K562 (cell line): ENCODE data around the gene GRK4. TPM values are rescaled to one million over a fixed set of nuclear protein-coding genes. Genes with fewer than 3 reads are reported as not detected.

ENCODE experiments used
- ATAC-seq: fragments of 200-7000 bp; cut with Tn5 transposase; 3 replicates; pipeline ENCODE4 v1.9.1; 2020; ENCODE audit warnings: moderate library complexity
- BruUV-seq: library from RNA; stranded (reverse); fragments of 400-500 nt; replicated peaks from 2 replicates; lab custom pipeline; 2021; lab: Mats Ljungman, UMichigan
- CTCF ChIA-PET: fragments of 300-600 bp; formaldehyde crosslinking; extraction: SDS; loops from one replicate; lab custom pipeline; 2021; ENCODE audit warnings: low intra/inter-chr PET ratio; lab: Yijun Ruan, JAX
- POLR2A ChIA-PET: fragments of 300-600, 350-650 bp; sonication (Branson Sonifier 250); formaldehyde crosslinking; extraction: SDS; loops from one replicate; lab custom pipeline; 2021; ENCODE audit warnings: antibody characterized with exemption, inconsistent platforms; lab: Yijun Ruan, JAX
- DNase-seq, 4 experiments: peaks; one replicate each; pipeline versions ENCODE4 v3.0.0 to v3.0.0-alpha.2; 2011 to 2018; ENCODE audit warnings: low spot score in 3 of 4, mixed read lengths in 3 of 4; ENCODE audit errors: extremely low read depth in 1 of 4
- FAIRE-seq: peaks from 2 replicates; lab custom pipeline; 2011; peaks lifted over from hg19 to GRCh38; lab: Jason Lieb, UNC
- H2AFZ ChIP-seq: 2 replicates; pipeline ENCODE4 v1.6.0; 2011; ENCODE audit warnings: low read depth, low read length, control low read depth, inconsistent platforms
- H3K27ac ChIP-seq: fragments of 200-600 bp; 3 replicates; pipeline ENCODE4 v1.8.0; 2011; ENCODE audit warnings: low read depth, mild to moderate bottlenecking, control low read depth, inconsistent platforms, low read length, moderate library complexity, mixed read lengths; ENCODE audit errors: extremely low read depth
- H3K27me3 ChIP-seq, 2 experiments: fragments of 300-600 bp in 1 of 2; 2 replicates in 1 of 2; 3 replicates in 1 of 2; pipeline versions ENCODE4 v1.6.0 to v1.8.0; 2011; ENCODE audit warnings: inconsistent platforms in 2 of 2, low read length in 2 of 2, mild to moderate bottlenecking in 1 of 2, mixed read lengths in 1 of 2, moderate library complexity in 1 of 2; ENCODE audit not compliant: control insufficient read depth in 2 of 2, insufficient read depth in 2 of 2
- H3K36me3 ChIP-seq: fragments of 300-600 bp; 3 replicates; pipeline ENCODE4 v1.8.0; 2011; ENCODE audit warnings: mild to moderate bottlenecking, low read length, inconsistent platforms; ENCODE audit not compliant: control insufficient read depth, insufficient read depth
- H3K4me1 ChIP-seq, 2 experiments: fragments of 200-600 bp in 1 of 2; replicated peaks in 1 of 2; 2 replicates in 1 of 2; 3 replicates in 1 of 2; pipeline versions ENCODE4 v1.5.1 to v1.8.0; 2011; ENCODE audit warnings: inconsistent platforms in 2 of 2, low read length in 2 of 2, mild to moderate bottlenecking in 1 of 2, mixed read lengths in 1 of 2, moderate library complexity in 1 of 2; ENCODE audit not compliant: control insufficient read depth in 2 of 2, insufficient read depth in 2 of 2
- H3K4me2 ChIP-seq: 2 replicates; pipeline ENCODE4 v1.6.1; 2011; ENCODE audit warnings: low read length, control low read depth, inconsistent platforms, mixed read lengths; ENCODE audit not compliant: insufficient read depth
- H3K4me3 ChIP-seq: fragments of 200-600 bp; sonication (generic), shearing (Covaris generic); 2 replicates; pipeline ENCODE4 v1.5.1; 2016; ENCODE audit warnings: control low read depth, inconsistent platforms
- H3K79me2 ChIP-seq: fragments of 200-600 bp; 3 replicates; pipeline ENCODE4 v1.8.0; 2011; ENCODE audit warnings: low read length, inconsistent platforms; ENCODE audit not compliant: control insufficient read depth, insufficient read depth
- H3K9ac ChIP-seq, 2 experiments: 2 replicates each; pipeline versions ENCODE4 v1.6.0 to v1.6.1; 2011; ENCODE audit warnings: low read depth in 2 of 2, low read length in 2 of 2, control low read depth in 1 of 2, inconsistent platforms in 1 of 2, mild to moderate bottlenecking in 1 of 2, mixed read lengths in 1 of 2; ENCODE audit not compliant: insufficient read depth in 1 of 2
- H3K9me1 ChIP-seq: one replicate; pipeline ENCODE4 v1.6.0; 2011; ENCODE audit warnings: inconsistent platforms, mild to moderate bottlenecking, low read length, moderate library complexity; ENCODE audit not compliant: control insufficient read depth, insufficient read depth
- H3K9me3 ChIP-seq: replicated peaks from 2 replicates; pipeline ENCODE4 v1.5.1; 2011; ENCODE audit warnings: low read depth, low read length, inconsistent platforms; ENCODE audit not compliant: control insufficient read depth, insufficient read depth
- H4K20me1 ChIP-seq: replicated peaks from 2 replicates; pipeline ENCODE4 v1.6.1; 2011; ENCODE audit warnings: low read length, inconsistent platforms, mixed read lengths; ENCODE audit not compliant: control insufficient read depth, insufficient read depth
- NFATC3 ChIP-seq: fragments of 450-650 bp; IDR thresholded peaks from 2 replicates; pipeline ENCODE4 v1.6.1; 2017; ENCODE audit warnings: mild to moderate bottlenecking
- WGBS: fragments of 100-300 bp; shearing (Covaris generic); methylation state at CpG from one replicate; pipeline ENCODE4 v1.1.6; 2016; ENCODE audit warnings: low coverage, mixed read lengths; ENCODE audit not compliant: insufficient coverage; ENCODE audit errors: missing lambda C conversion rate; 5-methylcytosine and 5-hydroxymethylcytosine counted together
- in situ Hi-C: fragments of 300-500 bp; cut with MboI; formaldehyde crosslinking; loops from 4 replicates; pipeline ENCODE4 v1.15.0; 2018; ENCODE audit warnings: inconsistent platforms, mixed read lengths
- intact Hi-C: fragments of 100-400 bp; cut with micrococcal nuclease; formaldehyde crosslinking; loops from 2 replicates; pipeline ENCODE4 v1.14.2; 2022
- polyA plus RNA-seq, 8 experiments: library from polyadenylated mRNA; depleted of rRNA in 4 of 8; stranded (reverse) in 5 of 8; unstranded in 3 of 8; fragments of >200 nt; fragmentation: Nextera tagmentation in 2 of 8; fragmentation: Illumina TruSeq in 1 of 8; extraction: Ambion mirVana in 2 of 8; extraction: Trizol in 1 of 8; gene quantifications; 2 replicates each; pipeline versions ENCODE4 v1.2.1 to v1.2.3, GENCODE V29; 2011 to 2014; ENCODE audit warnings: inconsistent platforms in 1 of 8, missing spikeins in 1 of 8
- total RNA-seq, 7 experiments: library from RNA; depleted of rRNA in 6 of 7; stranded (reverse); fragments of >200 nt in 6 of 7; fragmentation: Illumina TruSeq in 2 of 7; extraction: Trizol in 2 of 7; gene quantifications; 2 replicates each; pipeline versions ENCODE4 v1.2.1 to v1.2.3, GENCODE V29; 2011 to 2021; ENCODE audit warnings: low replicate concordance in 1 of 7
- TF ChIP-seq, protein P1 (sequence below), 2 experiments: IDR thresholded peaks; 2 replicates each; pipeline ENCODE4 v1.6.1; 2012; ENCODE audit warnings: improper control_type of control experiment in 2 of 2, low read depth in 2 of 2, low read length in 2 of 2, borderline replicate concordance in 1 of 2

GRK4 gene
- total and polyA plus RNA-seq, 9 of the 15 experiments (the other 6 are each of a cell fraction or from before 2014, with no cell fraction given), result 1.1 to 4.8 (median 2.6) TPM

DNA sequence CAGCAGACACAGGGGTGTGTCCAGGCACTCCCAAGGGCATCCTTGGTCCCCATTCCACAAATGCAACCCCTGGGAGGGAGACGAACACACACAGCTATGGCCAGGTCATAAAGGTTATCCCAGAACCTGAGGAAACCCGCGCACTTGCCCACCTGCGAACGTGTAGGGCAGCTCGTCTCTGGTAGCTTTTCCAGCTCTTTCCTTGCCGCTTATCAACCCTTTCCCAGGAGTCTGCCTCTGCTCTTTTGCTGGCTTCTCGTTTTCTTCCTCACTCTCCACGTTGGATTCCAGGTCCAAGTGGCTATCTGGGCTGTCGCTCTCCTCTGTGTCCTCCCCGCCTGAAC is 13.6 kb upstream of the GRK4 start:
- H3K27ac ChIP-seq, result no peak overlapping the region
- H3K9me1 ChIP-seq, result no peaks in the 10 kb centered on the region
- H3K9ac ChIP-seq, result no peak overlapping the region
- H3K4me2 ChIP-seq, result no peak overlapping the region
- DNase-seq (no peak), ATAC-seq (no peak), FAIRE-seq (no peak)
- H3K27me3 ChIP-seq, result no peaks in the 10 kb centered on the region
- H3K9me3 ChIP-seq, result no peaks in the 10 kb centered on the region
- WGBS, result 93% methylated on average over 11 of the region's 11 CpGs
- ChIA-PET CTCF (no interaction called here), POLR2A (no interaction called here)
- H3K4me1 ChIP-seq, result 0 out of 5 replicates have a peak, but pooled peaks cover 0 to under 1% of the 10 kb centered on the region in 2 experiments
- no peaks in the 10 kb centered on the region for H3K79me2 ChIP-seq
- no peak overlapping the region for H2AFZ ChIP-seq
- no peak for TF ChIP-seq NFATC3
- TF ChIP-seq, protein P1, sequence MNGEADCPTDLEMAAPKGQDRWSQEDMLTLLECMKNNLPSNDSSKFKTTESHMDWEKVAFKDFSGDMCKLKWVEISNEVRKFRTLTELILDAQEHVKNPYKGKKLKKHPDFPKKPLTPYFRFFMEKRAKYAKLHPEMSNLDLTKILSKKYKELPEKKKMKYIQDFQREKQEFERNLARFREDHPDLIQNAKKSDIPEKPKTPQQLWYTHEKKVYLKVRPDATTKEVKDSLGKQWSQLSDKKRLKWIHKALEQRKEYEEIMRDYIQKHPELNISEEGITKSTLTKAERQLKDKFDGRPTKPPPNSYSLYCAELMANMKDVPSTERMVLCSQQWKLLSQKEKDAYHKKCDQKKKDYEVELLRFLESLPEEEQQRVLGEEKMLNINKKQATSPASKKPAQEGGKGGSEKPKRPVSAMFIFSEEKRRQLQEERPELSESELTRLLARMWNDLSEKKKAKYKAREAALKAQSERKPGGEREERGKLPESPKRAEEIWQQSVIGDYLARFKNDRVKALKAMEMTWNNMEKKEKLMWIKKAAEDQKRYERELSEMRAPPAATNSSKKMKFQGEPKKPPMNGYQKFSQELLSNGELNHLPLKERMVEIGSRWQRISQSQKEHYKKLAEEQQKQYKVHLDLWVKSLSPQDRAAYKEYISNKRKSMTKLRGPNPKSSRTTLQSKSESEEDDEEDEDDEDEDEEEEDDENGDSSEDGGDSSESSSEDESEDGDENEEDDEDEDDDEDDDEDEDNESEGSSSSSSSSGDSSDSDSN (IDR thresholded peaks at IDR 0.05; ENCODE audit: borderline replicate concordance in 1 of 2, low read depth in 2 of 2, low read length in 2 of 2), result no peak
- no TSS peak for BruUV-seq
- peaks cover 96% of the 10 kb centered on the region for H3K36me3 ChIP-seq
- intact Hi-C loops (no loop called here), in situ Hi-C loops (no loop called here)
- peaks cover 12% of the 10 kb centered on the region; the same call in 1 of the 2 replicates for H4K20me1 ChIP-seq
- H3K4me3 ChIP-seq, result no peak overlapping the region
